GM18498 (cell line): ENCODE results near the gene BTRC.
"Not testable (repeated sequence)": the region's sequence is repeated elsewhere in the genome, so short reads cannot be mapped to it uniquely, and the experiment has no call there.

Experiments
- ATAC-seq: cut with Tn5 transposase; IDR thresholded peaks from one replicate; pipeline ENCODE4 v1.9.1; 2021; ENCODE audit warnings: mild to moderate bottlenecking, moderate library complexity; ENCODE audit not compliant: unreplicated experiment

Gene BTRC

DNA sequence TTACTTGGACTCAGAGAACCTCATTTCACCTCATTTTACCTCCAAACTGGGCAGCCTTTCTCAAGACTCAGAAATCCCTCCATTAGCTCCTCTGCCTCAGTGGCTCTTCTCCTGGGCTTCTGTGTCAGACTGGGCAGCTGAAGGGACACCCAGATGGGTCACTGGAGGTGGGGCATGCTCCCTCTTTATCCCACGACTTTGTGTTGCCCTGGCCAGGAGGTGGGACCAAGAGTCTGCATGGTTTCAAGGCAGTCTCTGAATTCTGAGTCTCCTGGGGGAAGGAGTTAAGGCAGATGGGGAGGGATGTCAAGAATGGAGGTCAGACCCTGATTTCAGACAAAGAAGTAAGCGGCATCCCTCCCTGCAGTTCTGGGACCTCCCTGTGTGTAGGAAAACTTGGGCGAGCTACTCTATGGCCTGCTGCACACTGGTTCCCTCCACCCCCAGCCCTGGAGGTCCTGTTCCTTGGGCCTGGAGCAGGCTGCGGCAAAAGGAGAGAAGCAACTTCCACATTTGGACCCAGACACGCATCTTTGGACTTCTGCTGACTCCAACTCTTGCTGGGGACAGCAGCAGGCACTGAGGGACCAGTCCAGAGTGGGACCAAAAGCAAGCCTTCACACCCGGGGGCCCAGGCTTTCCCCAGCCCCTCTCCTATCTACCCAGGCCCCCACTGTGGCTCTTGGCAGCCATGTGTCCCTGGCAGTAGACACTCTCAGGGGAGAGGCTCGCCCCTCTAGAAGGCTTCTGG, 223.3 kb downstream of the BTRC start:
- ATAC-seq = no peak

DNA sequence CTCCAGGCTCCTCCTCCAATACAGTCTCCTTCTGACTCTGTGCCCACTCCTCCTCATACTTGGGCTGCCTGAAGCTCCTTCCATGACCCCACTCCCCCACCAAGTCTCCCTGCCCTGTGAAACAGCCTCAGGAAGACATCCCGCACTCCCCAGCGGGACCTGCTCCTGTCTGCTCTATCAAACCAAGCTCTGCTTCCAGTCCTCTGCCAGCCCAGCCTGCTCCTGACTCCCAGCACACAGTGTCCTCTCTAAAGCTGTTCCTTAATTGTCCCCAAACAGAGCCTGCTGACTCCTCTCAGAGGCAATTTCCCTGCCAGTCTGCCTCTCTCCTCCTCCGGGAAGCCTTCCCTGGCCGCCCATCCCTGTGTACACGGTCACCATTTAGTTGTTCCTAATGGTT, 224.2 kb downstream of the BTRC start:
- no peak for ATAC-seq

GRCh38 chr10:101578803-101579515, 225.0 kb downstream of the BTRC start:
- ATAC-seq = no peak

- no peak for ATAC-seq
These were observed 225.5 kb downstream of the BTRC start for GRCh38 chr10:101579516-101579870.

- no peak for ATAC-seq
These were observed 226.8 kb downstream of the BTRC start for GRCh38 chr10:101580486-101581399.

DNA sequence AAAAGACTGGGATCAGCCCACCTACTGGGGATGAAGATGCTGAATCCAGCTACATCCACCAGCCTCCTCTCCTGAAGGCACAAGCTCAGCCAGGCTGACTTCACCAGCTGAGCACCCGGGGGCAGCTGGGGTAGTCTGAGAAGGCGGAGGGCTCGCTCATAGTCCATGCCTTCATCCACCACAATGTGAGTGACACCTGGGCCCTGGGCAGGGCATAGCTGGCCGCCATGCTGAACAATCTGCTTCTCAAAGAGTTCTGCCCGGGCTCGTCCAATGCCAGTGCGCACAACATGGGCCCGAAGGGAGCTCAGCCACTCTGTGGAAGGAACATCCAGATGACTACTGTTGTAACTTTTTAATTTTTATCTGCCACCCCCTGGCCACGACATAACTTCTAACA, 231.9 kb downstream of the BTRC start:
- no peak for ATAC-seq

GRCh38 chr10:101587725-101588653, 234.0 kb downstream of the BTRC start, which contains the start of the genes DPCD and POLL:
Gene DPCD, plus strand, starts transcription at chr10:101588321. Its CDS starts 16 bp downstream, at chr10:101588337.
Gene POLL, minus strand, starts transcription at chr10:101588257. Its CDS starts 897 bp downstream, at chr10:101587360.
- ATAC-seq = peak; percentile 97

- no peak for ATAC-seq
These were observed 234.9 kb downstream of the BTRC start for GRCh38 chr10:101588879-101589278.

GRCh38 chr10:101593331-101593730, 239.4 kb downstream of the BTRC start:
- ATAC-seq = not testable (repeated sequence)

- ATAC-seq = no peak
These were observed 241.8 kb downstream of the BTRC start for GRCh38 chr10:101595591-101596433.

DNA sequence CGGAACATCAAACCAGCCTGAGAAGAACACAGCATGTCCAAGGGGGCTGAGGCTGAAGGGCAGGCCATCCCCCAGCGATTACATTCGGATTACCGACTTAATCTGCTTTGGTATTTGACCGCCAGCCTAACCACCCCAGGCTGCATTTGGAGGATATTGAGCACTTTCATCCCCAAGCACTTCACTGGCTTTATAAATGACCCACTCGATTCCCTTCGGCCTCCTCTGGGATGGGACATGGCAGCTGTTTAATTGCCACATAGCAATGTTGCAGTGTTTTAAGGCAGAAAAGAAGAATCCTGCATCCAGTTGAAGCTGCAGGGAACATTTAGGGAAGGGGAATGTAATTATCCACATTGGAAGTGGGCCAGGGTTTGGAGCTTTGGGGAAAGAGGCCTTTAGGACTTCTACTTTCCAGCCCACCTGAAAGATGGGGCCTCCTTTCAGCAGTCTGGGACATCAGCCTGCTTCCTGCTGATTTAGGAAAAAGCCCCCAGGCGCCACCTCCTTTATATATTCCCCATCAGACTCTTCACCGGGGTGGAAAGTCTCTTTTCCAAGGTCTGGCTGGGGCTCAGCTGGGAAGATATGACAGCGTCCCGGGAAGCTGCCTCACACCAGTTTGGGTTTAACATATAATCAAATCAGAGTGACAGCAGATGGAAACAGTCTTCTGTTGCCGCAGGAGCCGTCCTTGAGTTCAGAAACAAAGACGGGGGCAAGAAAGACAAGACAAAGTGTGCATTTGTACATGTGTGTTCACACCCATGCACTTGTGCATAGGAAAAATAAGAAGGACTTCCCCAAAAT, 243.3 kb downstream of the BTRC start:
- ATAC-seq = no peak

- no peak for ATAC-seq
These were observed 247.6 kb downstream of the BTRC start for GRCh38 chr10:101601541-101601940.

GRCh38 chr10:101602761-101603398, 248.9 kb downstream of the BTRC start:
- ATAC-seq = no peak
